ENCODE measurements around the gene EVC.

DNA sequence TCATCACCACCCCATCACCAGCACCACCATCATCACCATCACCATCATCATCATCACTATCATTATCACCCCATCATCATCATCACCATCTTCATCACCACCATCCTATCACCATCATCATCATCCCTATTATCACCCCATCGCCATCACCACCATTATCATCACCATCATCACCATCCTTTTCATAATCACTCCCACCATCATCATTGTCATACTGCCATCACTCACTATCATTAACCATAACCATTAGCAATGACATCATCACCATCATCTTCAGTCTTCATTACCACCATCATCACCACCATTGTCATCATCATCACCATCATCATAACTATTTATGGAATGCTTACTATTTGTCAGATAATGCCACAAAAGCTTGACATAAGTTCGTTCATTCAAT is 146.2 kb downstream of the EVC start:
- TF ChIP-seq, protein P1, sequence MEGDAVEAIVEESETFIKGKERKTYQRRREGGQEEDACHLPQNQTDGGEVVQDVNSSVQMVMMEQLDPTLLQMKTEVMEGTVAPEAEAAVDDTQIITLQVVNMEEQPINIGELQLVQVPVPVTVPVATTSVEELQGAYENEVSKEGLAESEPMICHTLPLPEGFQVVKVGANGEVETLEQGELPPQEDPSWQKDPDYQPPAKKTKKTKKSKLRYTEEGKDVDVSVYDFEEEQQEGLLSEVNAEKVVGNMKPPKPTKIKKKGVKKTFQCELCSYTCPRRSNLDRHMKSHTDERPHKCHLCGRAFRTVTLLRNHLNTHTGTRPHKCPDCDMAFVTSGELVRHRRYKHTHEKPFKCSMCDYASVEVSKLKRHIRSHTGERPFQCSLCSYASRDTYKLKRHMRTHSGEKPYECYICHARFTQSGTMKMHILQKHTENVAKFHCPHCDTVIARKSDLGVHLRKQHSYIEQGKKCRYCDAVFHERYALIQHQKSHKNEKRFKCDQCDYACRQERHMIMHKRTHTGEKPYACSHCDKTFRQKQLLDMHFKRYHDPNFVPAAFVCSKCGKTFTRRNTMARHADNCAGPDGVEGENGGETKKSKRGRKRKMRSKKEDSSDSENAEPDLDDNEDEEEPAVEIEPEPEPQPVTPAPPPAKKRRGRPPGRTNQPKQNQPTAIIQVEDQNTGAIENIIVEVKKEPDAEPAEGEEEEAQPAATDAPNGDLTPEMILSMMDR (IDR thresholded peaks at IDR 0.05; ENCODE audit: low read depth, low read length): no peak
- no peak for TF ChIP-seq EZH2phosphoT487 (IDR thresholded peaks at IDR 0.05; ENCODE audit: low read depth)

Measured in OCI-LY3 (cell line).